HG03045 (cell line): ENCODE measurements around the gene GDPD3.

ENCODE experiments used
- ATAC-seq: cut with Tn5 transposase; IDR thresholded peaks from one replicate; pipeline ENCODE4 v1.9.1; 2021; ENCODE audit warnings: mild to moderate bottlenecking, moderate library complexity; ENCODE audit not compliant: unreplicated experiment

Gene GDPD3

GRCh38 chr16:30060346-30060745 lies 53.0 kb downstream of the GDPD3 start:
- no peak for ATAC-seq

DNA sequence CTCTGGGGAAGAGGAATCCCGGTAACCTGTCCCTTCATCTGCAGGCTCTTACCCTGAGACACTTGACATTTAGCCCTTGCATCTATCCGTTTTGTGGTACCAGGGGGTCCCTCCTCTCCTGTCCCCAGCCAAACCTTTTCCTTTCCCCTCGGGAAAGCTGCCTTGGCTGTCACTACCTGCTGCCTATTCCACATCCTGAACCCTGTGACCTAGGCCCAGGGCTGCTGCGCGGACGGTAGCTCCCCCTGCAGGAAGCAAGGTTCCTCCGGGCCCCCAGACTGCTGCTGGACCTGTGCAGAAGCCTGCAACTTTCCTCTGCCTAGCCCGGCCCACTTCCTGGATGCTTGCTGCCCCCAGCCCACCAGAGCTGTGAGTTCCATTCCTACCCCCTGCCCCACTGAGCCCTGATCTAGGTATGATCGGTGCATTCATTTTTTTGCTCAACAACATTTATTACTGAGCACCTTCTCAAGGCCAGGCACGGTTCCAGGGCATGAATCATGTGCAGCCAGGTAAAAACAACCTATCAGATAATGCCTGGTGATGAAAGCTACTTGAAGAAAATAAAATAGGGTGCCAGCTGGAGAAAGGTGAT lies 58.3 kb downstream of the GDPD3 start:
- no peak for ATAC-seq
